Sigmoid colon (tissue), 7 donors: ENCODE measurements around the gene GABRR1. TPM values are rescaled to one million over a fixed set of nuclear protein-coding genes. Genes with fewer than 3 reads are reported as not detected.

Experiments used
- DNase-seq: peaks from one replicate; pipeline ENCODE4 v3.0.0-alpha.2; 2019
- H3K27ac ChIP-seq, 4 donors: fragments of 200-600 bp; sonication (generic); one replicate each; pipeline ENCODE4 v1.5.1; 2016 to 2019; ENCODE audit warnings: mild to moderate bottlenecking in 1 of 4
- H3K27me3 ChIP-seq, 3 donors: fragments of 200-600 bp; sonication (generic); one replicate each; pipeline ENCODE4 v1.5.1; 2019; ENCODE audit warnings: mild to moderate bottlenecking in 1 of 3
- H3K36me3 ChIP-seq, 4 donors: fragments of 200-600 bp; sonication (generic); one replicate each; pipeline ENCODE4 v1.5.1; 2016 to 2019
- H3K4me1 ChIP-seq, 4 donors: fragments of 200-600 bp; sonication (generic); one replicate each; pipeline ENCODE4 v1.5.1; 2017 to 2019
- H3K4me3 ChIP-seq, 4 donors: fragments of 200-600 bp; sonication (generic); one replicate each; pipeline ENCODE4 v1.5.1; 2017 to 2019; ENCODE audit warnings: mild to moderate bottlenecking in 2 of 4, moderate library complexity in 1 of 4
- H3K9me3 ChIP-seq, 4 donors: fragments of 200-600 bp in 3 of 4; sonication (generic) in 3 of 4; one replicate each; pipeline versions ENCODE4 v1.5.1 to v1.6.1; 2013 to 2019
- EP300 ChIP-seq, 4 donors: sonication (generic); formaldehyde crosslinking; IDR thresholded peaks; one replicate each; pipeline ENCODE4 v1.6.1; 2017; ENCODE audit warnings: antibody characterized with exemption in 4 of 4
- POLR2A ChIP-seq, 2 donors: fragments of 450-650 bp; IDR thresholded peaks; one replicate each; pipeline ENCODE4 v1.6.1; 2016; ENCODE audit warnings: antibody characterized with exemption in 2 of 2, mild to moderate bottlenecking in 2 of 2, moderate library complexity in 2 of 2
- POLR2AphosphoS5 ChIP-seq, 4 donors: sonication (generic); formaldehyde crosslinking; IDR thresholded peaks; one replicate each; pipeline ENCODE4 v1.6.1; 2017; ENCODE audit warnings: antibody characterized with exemption in 4 of 4
- WGBS, 2 donors: extraction: QIAGEN DNeasy Blood & Tissue Kit; methylation state at CpG; one replicate each; pipeline ENCODE4 v1.1.7; 2013; 5-methylcytosine and 5-hydroxymethylcytosine counted together
- intact Hi-C: fragments of 100-400 bp; cut with DNase I; formaldehyde crosslinking; loops from one replicate; pipeline ENCODE4 v1.15.1; 2023
- polyA plus RNA-seq, 3 donors: library from polyadenylated mRNA; stranded (reverse); fragments of 200-250 nt; gene quantifications; one replicate each; pipeline ENCODE4 v1.2.3, GENCODE V29; 2013
- total RNA-seq, 4 donors: library from RNA; depleted of rRNA; stranded (reverse); fragments of >200 nt; gene quantifications; one replicate each; pipeline ENCODE4 v1.1.0, GENCODE V29; 2016
- TF ChIP-seq, protein P1 (sequence below), 4 experiments: fragments of 450-650 bp in 3 of 4; fragments of 200-600 bp in 1 of 4; IDR thresholded peaks; one replicate each; pipeline ENCODE4 v1.5.1; 2016 to 2019; ENCODE audit warnings: antibody characterized with exemption in 4 of 4, mild to moderate bottlenecking in 3 of 4, moderate library complexity in 2 of 4
- donor health status: healthy with polysubstance abuse.
- donor health status: Bipolar disorder and iron deficiency.
- donor health status: healthy.

Gene GABRR1
- total RNA-seq (not detected), polyA plus RNA-seq (under 1 TPM in 1 of 3 donors, not detected in 2; 0.04 TPM)

DNA sequence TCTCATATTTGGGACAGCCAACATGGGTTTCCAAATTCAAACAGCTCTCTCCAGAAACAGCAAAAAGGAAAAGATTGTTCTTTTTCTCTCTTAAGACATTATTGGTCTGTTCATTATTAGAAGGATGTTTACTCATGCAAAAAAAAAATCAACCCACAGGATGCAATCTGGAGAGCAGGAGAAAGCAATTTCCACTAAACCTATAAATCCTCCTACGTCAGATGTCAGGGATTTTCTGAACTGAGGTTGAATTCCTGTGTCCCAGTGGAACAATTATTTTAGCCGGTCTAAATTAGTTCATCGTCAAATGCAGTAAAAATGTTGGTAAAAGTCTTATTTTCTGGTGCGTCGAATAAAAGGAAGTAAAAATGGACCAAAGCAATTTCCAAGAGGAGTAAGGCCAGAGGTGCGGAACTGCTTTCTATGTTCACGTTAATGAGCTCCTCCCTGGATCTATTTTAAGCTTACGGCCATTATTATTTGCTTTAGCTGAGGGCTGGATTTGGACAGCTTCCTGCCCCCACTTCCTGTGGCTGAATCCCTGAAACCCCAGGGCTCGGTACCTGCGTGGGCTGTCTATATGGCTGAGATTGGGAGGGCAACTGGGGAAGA is at the start of gene GABRR1:
TSS of gene GABRR1 (minus strand) at position 60 of the 612 bp plus-strand sequence. CDS start at position 24, 36 bp downstream.
- Histone ChIP-seq H3K4me1 (peaks cover 0 to 13% (median 7%) of the 10 kb centered on the region in 4 donors), H3K36me3 (no peaks in the 10 kb centered on the region), H3K9me3 (no peaks in the 10 kb centered on the region), H3K27ac (no peak within 1 kb of the TSS), H3K4me3 (no peak within 1 kb of the TSS), H3K27me3 (no peaks in the 10 kb centered on the region)
- DNase-seq: no peak
- 45 to 65% methylated on average over 10 of the region's 10 CpGs for WGBS, 2 donors
- TF ChIP-seq EP300 (IDR thresholded peaks at IDR 0.05) (no peak), POLR2A (IDR thresholded peaks at IDR 0.05) (no peak), POLR2AphosphoS5 (IDR thresholded peaks at IDR 0.05) (no peak)
- TF ChIP-seq, protein P1, sequence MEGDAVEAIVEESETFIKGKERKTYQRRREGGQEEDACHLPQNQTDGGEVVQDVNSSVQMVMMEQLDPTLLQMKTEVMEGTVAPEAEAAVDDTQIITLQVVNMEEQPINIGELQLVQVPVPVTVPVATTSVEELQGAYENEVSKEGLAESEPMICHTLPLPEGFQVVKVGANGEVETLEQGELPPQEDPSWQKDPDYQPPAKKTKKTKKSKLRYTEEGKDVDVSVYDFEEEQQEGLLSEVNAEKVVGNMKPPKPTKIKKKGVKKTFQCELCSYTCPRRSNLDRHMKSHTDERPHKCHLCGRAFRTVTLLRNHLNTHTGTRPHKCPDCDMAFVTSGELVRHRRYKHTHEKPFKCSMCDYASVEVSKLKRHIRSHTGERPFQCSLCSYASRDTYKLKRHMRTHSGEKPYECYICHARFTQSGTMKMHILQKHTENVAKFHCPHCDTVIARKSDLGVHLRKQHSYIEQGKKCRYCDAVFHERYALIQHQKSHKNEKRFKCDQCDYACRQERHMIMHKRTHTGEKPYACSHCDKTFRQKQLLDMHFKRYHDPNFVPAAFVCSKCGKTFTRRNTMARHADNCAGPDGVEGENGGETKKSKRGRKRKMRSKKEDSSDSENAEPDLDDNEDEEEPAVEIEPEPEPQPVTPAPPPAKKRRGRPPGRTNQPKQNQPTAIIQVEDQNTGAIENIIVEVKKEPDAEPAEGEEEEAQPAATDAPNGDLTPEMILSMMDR (IDR thresholded peaks at IDR 0.05): no peak
- intact Hi-C loops: no loop called here

DNA sequence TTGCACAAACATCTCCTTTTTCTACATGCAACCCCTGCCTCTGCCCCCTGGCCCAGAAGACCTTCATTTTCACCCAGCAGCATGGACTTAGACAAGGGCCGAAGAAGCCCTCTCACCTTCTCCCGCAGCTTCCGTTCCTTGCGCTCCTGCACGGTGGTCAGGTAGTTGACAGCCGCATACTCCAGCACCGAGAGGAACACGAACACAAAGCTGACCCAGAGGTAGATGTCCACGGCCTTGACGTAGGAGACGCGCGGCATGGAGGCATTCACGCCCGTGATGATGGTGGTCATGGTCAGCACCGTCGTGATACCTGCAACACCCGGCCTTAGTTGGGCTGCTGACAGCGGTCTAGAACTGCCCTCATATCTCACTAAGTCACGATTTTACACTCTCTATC is 47.1 kb upstream of the GABRR1 start:
- no peaks in the 10 kb centered on the region for H3K36me3 ChIP-seq

DNA sequence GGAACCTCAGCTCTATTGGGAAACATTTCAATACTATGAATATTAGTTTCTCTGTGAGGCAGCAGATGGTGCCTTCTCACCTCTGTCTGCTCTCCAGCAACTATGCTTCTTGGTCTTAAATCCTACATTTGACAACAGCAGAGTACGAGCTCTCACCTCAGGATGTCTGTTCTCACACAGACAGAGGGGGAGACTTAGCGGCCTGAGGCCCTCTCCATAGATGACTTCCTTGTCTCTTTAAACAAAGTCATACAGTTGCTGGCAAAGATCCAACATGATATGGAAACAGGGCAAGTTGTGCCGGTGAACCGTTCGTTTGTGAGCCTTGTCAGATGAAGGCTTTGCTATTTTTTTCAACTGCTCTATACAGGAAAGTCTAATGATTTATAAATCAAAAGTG is 43.7 kb upstream of the GABRR1 start:
- H3K9me3 ChIP-seq: no peaks in the 10 kb centered on the region
- H3K27ac ChIP-seq: no peak overlapping the region
- no peaks in the 10 kb centered on the region for H3K36me3 ChIP-seq
- no peak for TF ChIP-seq EP300 (IDR thresholded peaks at IDR 0.05)
- no peak for TF ChIP-seq POLR2AphosphoS5 (IDR thresholded peaks at IDR 0.05)
- TF ChIP-seq, protein P1 (IDR thresholded peaks at IDR 0.05): no peak
- TF ChIP-seq POLR2A (IDR thresholded peaks at IDR 0.05): no peak
- intact Hi-C loops: no loop called here
- no peak for DNase-seq
- no peak overlapping the region for H3K4me3 ChIP-seq
- 11 to 23% methylated on average over 5 of the region's 5 CpGs for WGBS, 2 donors
- H3K4me1 ChIP-seq: no peaks in the 10 kb centered on the region
- H3K27me3 ChIP-seq: no peaks in the 10 kb centered on the region

More for the DNA sequence above, 47.1 kb upstream of the GABRR1 start:
- Histone ChIP-seq H3K27me3 (no peaks in the 10 kb centered on the region), H3K27ac (no peak overlapping the region), H3K4me3 (no peak overlapping the region), H3K9me3 (no peaks in the 10 kb centered on the region), H3K4me1 (no peaks in the 10 kb centered on the region)
- intact Hi-C loops: no loop called here
- 96% methylated on average over 20 of the region's 20 CpGs for WGBS, 2 donors
- no peak for DNase-seq
- TF ChIP-seq POLR2A (IDR thresholded peaks at IDR 0.05): no peak
- TF ChIP-seq, protein P1 (IDR thresholded peaks at IDR 0.05): no peak
- no peak for TF ChIP-seq EP300 (IDR thresholded peaks at IDR 0.05)
- no peak for TF ChIP-seq POLR2AphosphoS5 (IDR thresholded peaks at IDR 0.05)

DNA sequence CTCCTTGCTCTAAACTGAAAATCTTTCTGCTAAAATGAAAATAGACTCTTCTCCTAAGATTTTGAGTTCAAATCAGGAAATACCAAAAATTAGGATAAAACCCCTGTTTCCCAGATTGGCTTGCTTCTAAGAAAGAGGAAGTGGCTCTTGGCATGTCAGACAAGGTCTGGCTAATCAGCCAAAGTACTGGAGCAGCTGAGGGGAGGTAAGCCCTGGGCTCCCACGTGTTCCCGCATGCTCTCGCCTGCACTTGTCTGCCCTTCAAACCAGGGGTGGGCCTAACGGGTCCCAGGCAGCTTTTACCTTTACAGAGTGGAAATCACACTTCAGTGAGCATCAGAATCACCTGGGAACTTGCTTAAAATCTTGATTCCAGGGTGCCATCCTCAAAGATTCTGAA is 43.2 kb upstream of the GABRR1 start:
- no peak for DNase-seq
- Histone ChIP-seq H3K9me3 (no peaks in the 10 kb centered on the region), H3K27ac (no peak overlapping the region), H3K4me3 (no peak overlapping the region), H3K4me1 (no peaks in the 10 kb centered on the region), H3K36me3 (no peaks in the 10 kb centered on the region), H3K27me3 (no peaks in the 10 kb centered on the region)
- TF ChIP-seq POLR2A (IDR thresholded peaks at IDR 0.05) (no peak), POLR2AphosphoS5 (IDR thresholded peaks at IDR 0.05) (no peak), EP300 (IDR thresholded peaks at IDR 0.05) (no peak)
- 59 to 85% methylated on average over 4 of the region's 4 CpGs for WGBS, 2 donors
- intact Hi-C loops: no loop called here

DNA sequence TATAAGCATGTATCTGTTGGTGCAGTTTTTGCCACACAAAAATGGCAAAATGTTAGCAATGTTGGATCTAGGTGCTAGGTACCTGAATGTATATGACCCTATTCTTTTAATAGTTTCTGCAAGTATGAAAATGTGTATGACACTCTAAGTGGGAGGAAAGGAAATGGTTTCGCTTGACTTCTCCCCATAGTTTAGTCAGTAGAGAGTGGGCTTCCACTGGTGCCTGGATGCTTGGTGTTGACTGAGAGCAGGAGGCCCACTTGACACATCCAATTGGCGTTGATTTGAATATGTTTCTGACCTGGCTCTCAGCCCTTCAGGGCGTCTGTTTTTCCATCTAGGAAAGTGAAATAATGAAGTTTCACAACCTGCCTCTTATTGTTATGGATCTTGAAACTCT is 41.8 kb upstream of the GABRR1 start:
- TF ChIP-seq EP300 (IDR thresholded peaks at IDR 0.05) (no peak), POLR2AphosphoS5 (IDR thresholded peaks at IDR 0.05) (no peak), POLR2A (IDR thresholded peaks at IDR 0.05) (no peak)
- TF ChIP-seq, protein P1 (IDR thresholded peaks at IDR 0.05): no peak
- intact Hi-C loops: no loop called here
- no peaks in the 10 kb centered on the region for H3K27me3 ChIP-seq
- H3K4me1 ChIP-seq: no peaks in the 10 kb centered on the region
- H3K4me3 ChIP-seq: no peak overlapping the region
- H3K9me3 ChIP-seq: no peaks in the 10 kb centered on the region
- no peak for DNase-seq
- H3K27ac ChIP-seq: no peak overlapping the region
- H3K36me3 ChIP-seq: no peaks in the 10 kb centered on the region
- 78 to 81% methylated on average over 3 of the region's 3 CpGs for WGBS, 2 donors
